Ishikawa (cell line): ENCODE results near the gene SMOC1.

ENCODE experiments used
- CREB1 ChIP-seq: IDR thresholded peaks from 2 replicates; pipeline ENCODE4 v1.6.1; 2012; ENCODE audit warnings: low read depth
- EGR1 ChIP-seq: IDR thresholded peaks from 2 replicates; pipeline ENCODE4 v1.6.1; 2012
- EP300 ChIP-seq: IDR thresholded peaks from 2 replicates; pipeline ENCODE4 v1.6.1; 2012; ENCODE audit warnings: borderline replicate concordance
- MAX ChIP-seq: IDR thresholded peaks from 2 replicates; pipeline ENCODE4 v1.6.1; 2012
- RAD21 ChIP-seq: IDR thresholded peaks from 2 replicates; pipeline ENCODE4 v1.6.1; 2012; ENCODE audit warnings: low read depth
- REST ChIP-seq: IDR thresholded peaks from 2 replicates; pipeline ENCODE4 v1.6.1; 2012; ENCODE audit warnings: low read depth, mild to moderate bottlenecking
- TAF1 ChIP-seq: IDR thresholded peaks from 2 replicates; pipeline ENCODE4 v1.6.1; 2012; ENCODE audit warnings: low read depth, mild to moderate bottlenecking
- TEAD4 ChIP-seq: IDR thresholded peaks from 2 replicates; pipeline ENCODE4 v1.6.1; 2012
- USF1 ChIP-seq: IDR thresholded peaks from 2 replicates; pipeline ENCODE4 v1.6.1; 2012
- YY1 ChIP-seq: IDR thresholded peaks from 2 replicates; pipeline ENCODE4 v1.6.1; 2012; ENCODE audit warnings: low read depth
- ZBTB7A ChIP-seq: IDR thresholded peaks from 2 replicates; pipeline ENCODE4 v1.6.1; 2012; ENCODE audit warnings: low read depth

GRCh38 chr14:70002589-70003346 lies 123.6 kb downstream of the SMOC1 start:
- TF ChIP-seq USF1 (no peak), EGR1 (no peak), TAF1 (no peak), RAD21 (no peak), REST (no peak), CREB1 (no peak), MAX (no peak), EP300 (no peak), YY1 (no peak), TEAD4 (no peak), ZBTB7A (no peak)
